DMS153 (cell line): ENCODE results near the gene STARD9.
"Not testable (repeated sequence)": the region's sequence is repeated elsewhere in the genome, so short reads cannot be mapped to it uniquely, and the experiment has no call there.

Experiments
- DNase-seq: peaks from one replicate; lab custom pipeline; 2025; lab: John Stamatoyannopoulos, UW

The STARD9 gene

GRCh38 chr15:42590619-42591237 is 15.3 kb downstream of the STARD9 start:
- DNase-seq: no peak

DNA sequence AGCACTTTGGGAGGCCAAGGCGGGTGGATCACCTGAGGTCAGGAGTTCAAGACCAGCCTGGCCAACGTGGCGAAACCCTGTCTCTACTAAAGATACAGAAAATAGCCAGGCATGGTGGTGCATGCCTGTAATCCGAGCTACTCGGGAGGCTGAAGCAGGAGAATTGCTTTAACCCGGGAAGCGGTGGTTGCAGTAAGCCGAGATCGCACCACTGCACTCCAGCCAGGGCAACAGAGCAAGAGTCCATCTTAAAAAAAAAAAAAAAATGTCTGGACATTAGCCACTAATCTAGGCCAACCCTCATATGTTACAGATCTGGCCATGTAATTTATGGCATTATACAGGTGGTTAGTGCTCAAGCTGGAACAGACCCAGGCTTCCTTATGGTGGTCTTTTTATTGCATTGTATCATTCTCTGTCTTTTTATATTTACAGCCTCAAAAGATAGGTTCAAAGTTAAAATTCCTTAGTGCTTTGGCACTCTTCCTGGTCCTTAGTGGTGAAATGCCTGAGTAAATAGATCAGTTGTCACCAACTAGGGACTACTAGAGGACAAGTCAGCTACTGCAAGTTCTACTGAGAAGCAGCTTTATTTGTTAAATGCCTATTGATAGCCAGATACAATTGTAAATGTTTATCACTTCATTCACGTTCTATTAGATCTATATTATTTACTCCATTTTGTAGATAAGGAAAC is 16.0 kb downstream of the STARD9 start:
- no peak for DNase-seq

DNA sequence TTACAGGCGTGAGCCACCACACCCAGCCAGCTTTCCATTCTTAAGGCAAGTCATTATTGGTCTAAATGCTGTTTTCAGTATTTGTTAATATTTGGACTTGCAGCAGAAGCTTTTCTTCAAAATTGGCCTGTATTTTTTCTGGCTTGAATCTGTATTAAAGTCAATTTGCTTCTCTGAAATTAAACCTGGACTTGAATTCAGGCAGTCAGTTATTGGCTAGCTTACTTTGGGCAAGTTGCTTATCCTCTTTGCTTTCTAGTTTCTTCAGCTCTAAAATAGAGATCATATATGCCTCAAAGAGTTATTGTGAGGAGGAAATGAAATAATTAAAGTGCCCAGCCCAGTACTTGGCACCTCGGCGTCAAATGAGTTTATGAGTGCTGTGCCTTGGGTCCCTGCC is 17.3 kb downstream of the STARD9 start:
- no peak for DNase-seq

DNA sequence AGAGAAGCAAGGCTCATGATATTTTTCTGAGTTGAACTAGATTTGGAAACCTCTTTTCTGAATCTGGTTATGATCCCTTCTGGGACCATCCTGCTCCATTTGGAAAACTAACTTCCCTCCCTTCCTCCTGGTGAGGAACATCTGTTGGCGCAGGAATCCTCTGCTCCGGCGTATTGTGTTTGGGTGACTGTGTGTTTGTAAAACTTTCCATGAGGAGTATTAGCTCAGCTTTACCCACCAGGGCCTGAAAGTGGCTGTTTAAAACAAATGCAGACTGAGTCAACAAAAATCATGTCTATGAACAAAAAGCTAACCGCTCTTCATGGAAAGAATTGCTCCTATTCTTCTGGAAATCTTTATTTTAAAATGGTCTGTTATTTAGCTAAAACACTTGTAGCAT is 17.7 kb downstream of the STARD9 start:
- DNase-seq: no peak

GRCh38 chr15:42594095-42594494 is 18.7 kb downstream of the STARD9 start:
- no peak for DNase-seq

- no peak for DNase-seq
These were observed 20.3 kb downstream of the STARD9 start for GRCh38 chr15:42595626-42596240.

DNA sequence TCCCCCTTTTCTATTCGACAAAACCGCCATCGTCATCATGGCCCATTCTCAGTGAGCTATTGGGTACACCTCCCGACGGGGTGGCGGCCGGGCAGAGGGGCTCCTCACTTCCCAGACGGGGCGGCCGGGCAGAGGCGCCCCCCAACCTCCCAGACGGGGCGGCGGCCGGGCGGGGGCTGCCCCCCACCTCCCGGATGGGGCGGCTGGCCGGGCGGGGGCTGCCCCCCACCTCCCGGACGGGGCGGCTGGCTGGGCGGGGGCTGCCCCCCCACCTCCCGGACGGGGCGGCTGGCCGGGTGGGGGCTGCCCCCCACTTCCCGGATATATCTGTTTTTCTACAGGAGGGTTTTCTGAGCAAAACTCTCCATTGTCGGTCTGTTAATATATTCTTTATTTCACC is 25.9 kb downstream of the STARD9 start:
- DNase-seq: not testable (repeated sequence)

DNA sequence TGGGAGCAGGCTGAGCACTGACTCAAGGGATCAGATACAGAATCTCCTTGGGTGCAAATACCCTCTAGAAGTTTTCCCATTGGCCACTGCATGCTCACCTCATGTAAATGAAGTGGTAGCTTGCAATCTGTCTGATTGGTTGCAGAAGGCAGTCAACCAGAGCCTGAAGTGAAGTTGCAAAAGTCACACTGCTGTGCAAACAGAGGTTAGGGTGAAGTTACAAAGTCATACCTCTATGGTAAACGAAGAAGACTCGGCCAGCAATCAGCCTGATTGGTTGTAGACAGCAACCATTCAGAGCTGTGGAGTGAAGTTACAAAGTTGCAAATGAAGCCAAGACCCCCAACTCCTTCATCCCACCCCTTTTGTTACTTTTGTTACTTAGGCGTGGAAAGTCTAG is 27.1 kb downstream of the STARD9 start:
- DNase-seq: no peak

DNA sequence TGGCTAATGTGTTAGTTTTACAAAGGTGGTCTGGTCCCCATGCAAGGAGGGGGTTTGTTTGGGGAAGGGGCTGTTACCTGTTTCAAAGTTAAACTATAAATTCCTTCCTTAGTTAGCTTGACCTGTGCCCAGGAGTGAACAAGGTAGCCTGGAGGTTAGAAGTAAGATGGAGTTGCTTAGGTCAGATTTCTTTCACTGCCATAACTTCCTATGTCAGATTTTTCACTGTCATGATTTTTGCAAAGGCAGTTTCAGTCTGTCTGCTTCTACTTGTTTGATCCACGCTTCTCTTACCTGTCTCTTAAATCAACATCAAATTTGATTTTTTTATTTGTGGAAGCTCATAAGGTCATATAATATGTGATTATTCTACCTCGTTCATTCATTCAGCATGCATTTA is 28.6 kb downstream of the STARD9 start:
- DNase-seq: no peak

DNA sequence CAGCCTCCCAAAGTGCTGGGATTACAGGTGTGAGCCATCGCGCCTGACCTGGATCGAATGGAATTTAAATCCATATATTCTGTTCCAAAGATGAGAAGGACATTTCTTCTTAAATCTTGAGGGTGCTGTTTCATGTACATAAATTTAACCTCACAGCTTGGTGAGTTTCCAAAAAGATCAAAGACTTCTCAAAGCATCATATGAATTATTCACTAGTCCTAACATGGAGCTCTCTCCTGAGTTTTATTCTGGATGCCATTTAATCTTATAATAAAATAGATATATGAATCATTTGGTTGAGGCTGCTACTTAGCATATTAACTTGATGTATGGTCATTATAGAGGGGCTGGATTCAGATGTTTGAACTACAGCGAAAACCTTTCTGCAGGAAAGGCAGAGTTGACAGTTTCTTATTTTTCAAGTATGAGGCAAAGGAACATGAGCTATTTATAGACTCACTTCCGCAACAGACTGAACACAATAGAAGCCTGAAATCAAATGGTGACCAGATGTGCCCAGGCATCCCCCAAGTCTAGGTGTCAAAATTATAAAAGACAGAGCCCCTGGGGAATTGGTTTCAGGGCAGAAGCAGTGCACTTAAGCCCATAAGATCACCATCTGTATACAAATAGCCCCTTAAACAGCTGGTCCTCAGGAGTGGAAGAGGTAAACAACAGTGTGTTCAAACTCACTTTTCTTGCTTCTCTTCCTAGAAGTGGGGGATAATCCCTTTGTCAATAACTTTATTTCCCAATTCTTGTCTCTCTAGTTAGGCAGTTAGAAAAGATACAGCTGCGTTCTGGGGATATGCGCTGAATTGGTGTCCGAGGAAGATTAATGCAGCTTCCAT is 29.7 kb downstream of the STARD9 start:
- DNase-seq: no peak

DNA sequence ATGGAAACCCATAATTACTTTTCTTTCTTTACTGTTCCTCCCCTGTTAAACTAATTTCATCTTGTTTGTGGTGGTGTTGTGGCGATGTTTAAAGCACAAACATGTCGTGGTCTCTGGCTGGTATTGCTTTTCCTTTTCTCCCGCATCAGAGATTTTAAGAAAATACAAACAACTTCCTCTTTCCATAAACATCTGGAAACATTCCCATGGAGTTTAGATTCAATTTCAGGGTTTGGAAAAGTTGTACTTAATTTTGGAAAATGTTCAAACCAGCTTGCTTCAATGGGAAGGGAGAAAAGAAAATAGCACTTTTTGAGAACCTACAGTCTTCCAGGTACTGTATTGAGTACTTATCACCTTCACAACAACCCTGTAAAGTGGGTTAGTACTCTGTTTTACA is 30.4 kb downstream of the STARD9 start:
- DNase-seq: no peak

- no peak for DNase-seq
These were observed 32.7 kb downstream of the STARD9 start for GRCh38 chr15:42608110-42608531.

GRCh38 chr15:42608752-42609488 is 33.5 kb downstream of the STARD9 start:
- no peak for DNase-seq

DNA sequence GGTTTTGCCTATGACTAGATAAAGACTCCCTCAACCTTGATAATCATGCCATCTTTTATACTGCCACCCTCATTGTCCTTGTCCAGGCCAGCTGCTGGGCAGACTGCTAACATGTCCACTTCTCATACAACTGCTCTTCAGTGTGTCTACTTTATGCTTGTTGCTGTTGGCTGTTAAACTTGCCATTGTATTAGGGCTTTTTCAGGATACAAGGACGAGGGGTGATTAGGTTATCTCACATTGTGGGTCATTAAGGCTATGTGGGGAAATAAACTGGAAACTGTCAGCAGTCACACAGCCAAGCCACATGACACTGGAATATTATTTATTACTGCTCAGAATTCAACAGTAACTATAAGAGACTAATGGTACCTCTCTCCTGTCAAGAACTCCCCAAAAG is 36.1 kb downstream of the STARD9 start:
- DNase-seq: no peak

- no peak for DNase-seq
These were observed 37.0 kb downstream of the STARD9 start for GRCh38 chr15:42612367-42612912.

GRCh38 chr15:42616107-42616506 is 40.7 kb downstream of the STARD9 start:
- no peak for DNase-seq

DNA sequence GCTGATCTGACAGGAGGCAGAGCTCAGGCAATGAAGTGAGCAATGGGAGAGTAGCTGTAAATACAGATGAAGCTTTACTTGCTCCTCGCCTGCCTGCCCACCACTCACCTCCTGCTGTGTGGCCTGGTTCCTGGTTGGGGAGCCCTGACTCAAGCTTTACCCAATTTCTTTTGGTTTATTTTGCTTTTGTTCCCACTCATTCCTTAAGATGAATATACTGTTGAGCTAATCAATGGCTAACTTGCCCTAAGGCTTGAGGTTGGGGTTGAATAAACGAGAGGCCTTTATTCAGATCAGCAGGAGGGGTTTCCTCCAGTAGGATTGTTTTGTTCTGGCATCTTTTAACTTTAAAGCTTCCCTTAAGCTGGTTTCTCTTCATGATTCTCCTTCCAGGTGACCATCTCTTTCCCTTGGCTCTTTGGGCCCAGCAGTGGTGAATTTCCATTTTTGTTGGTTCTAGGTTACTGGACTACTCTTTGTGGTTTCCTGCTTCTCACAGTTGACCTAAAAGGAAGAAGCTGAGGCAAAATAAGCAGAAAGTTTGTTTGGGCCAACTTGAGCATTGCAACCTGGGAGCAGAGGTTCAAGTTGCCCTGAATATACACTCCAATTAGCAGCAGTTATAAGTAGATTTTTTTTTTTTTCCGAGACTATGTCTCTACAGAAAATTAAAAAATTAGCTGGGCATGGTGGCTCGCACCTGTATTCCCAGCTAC is 44.4 kb downstream of the STARD9 start:
- no peak for DNase-seq

GRCh38 chr15:42621386-42621785 is 46.0 kb downstream of the STARD9 start:
- no peak for DNase-seq

- DNase-seq: no peak
These were observed 46.9 kb downstream of the STARD9 start for GRCh38 chr15:42621996-42622925.

GRCh38 chr15:42623951-42624350 is 48.5 kb downstream of the STARD9 start:
- no peak for DNase-seq
